ENCODE measurements around the gene PLA2G2C.
A peak's percentile ranks its signal among the peaks of the same experiment; 100 is the strongest.

PLA2G2C gene

GRCh38 chr1:20158358-20159070 lies 27.8 kb downstream of the PLA2G2C start:
- DNase-seq (ENCODE audit: low read depth, low spot score) = no peak

- DNase-seq (ENCODE audit: low read depth, low spot score) = no peak
These were observed 32.0 kb downstream of the PLA2G2C start for GRCh38 chr1:20154301-20154831.

GRCh38 chr1:20153000-20153418 lies 33.3 kb downstream of the PLA2G2C start:
- DNase-seq (ENCODE audit: low read depth, low spot score) = no peak

GRCh38 chr1:20152599-20152930 lies 33.8 kb downstream of the PLA2G2C start:
- DNase-seq (ENCODE audit: low read depth, low spot score) = no peak

GRCh38 chr1:20151906-20152598 lies 34.3 kb downstream of the PLA2G2C start:
- DNase-seq (ENCODE audit: low read depth, low spot score) = peak; percentile 37

- no peak for DNase-seq (ENCODE audit: low read depth, low spot score)
These were observed 35.3 kb downstream of the PLA2G2C start for GRCh38 chr1:20150969-20151368.

GRCh38 chr1:20150326-20150705 lies 36.0 kb downstream of the PLA2G2C start:
- no peak for DNase-seq (ENCODE audit: low read depth, low spot score)

GRCh38 chr1:20149601-20150325 lies 36.6 kb downstream of the PLA2G2C start:
- DNase-seq (ENCODE audit: low read depth, low spot score) = no peak

- DNase-seq (ENCODE audit: low read depth, low spot score) = no peak
These were observed 37.5 kb downstream of the PLA2G2C start for GRCh38 chr1:20148571-20149500.

- DNase-seq (ENCODE audit: low read depth, low spot score) = no peak
These were observed 38.3 kb downstream of the PLA2G2C start for GRCh38 chr1:20147846-20148570.

- no peak for DNase-seq (ENCODE audit: low read depth, low spot score)
These were observed 42.4 kb downstream of the PLA2G2C start for GRCh38 chr1:20143734-20144565.

- no peak for DNase-seq (ENCODE audit: low read depth, low spot score)
These were observed 43.0 kb downstream of the PLA2G2C start for GRCh38 chr1:20143318-20143717.

GRCh38 chr1:20142001-20142710 lies 44.2 kb downstream of the PLA2G2C start:
- no peak for DNase-seq (ENCODE audit: low read depth, low spot score)

- DNase-seq (ENCODE audit: low read depth, low spot score) = no peak
These were observed 44.9 kb downstream of the PLA2G2C start for GRCh38 chr1:20141466-20141865.

- no peak for DNase-seq (ENCODE audit: low read depth, low spot score)
These were observed 45.3 kb downstream of the PLA2G2C start for GRCh38 chr1:20141001-20141400.

- no peak for DNase-seq (ENCODE audit: low read depth, low spot score)
These were observed 46.3 kb downstream of the PLA2G2C start for GRCh38 chr1:20139776-20140612.

GRCh38 chr1:20138961-20139550 lies 47.3 kb downstream of the PLA2G2C start, which contains the start of gene PLA2G2F:
PLA2G2F (plus strand) TSS chr1:20139323; CDS start chr1:20139428, 105 bp downstream.
- no peak for DNase-seq (ENCODE audit: low read depth, low spot score)

- DNase-seq (ENCODE audit: low read depth, low spot score) = no peak
These were observed 48.0 kb downstream of the PLA2G2C start for GRCh38 chr1:20138346-20138745.

All from smooth muscle cell of the brain vasculature (primary cell).